Measurements from ENCODE around the gene ZNF384.

DNA sequence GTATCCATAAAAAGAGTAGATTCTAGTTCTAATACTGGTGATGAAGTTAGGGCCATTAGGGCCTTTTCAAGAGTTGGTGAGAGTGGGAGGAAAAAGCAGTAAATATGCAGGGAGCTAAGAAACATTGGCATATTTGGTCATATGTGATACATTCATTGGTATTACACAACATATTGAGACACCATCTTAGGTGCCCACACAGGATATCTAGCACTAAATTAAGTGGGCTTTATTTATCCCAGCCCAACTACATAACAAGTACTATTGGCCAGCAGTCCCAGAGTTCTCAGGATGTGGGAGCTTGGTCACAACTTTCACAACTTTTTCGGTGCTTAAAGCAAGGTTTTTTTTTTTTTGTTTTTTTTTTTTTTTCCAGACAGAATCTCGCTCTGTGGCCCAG is 24.3 kb downstream of the ZNF384 start:
- no peak for TF ChIP-seq CTCF (optimal IDR thresholded peaks at IDR 0.05 in 1 of 3, IDR thresholded peaks at IDR 0.05 in 1 of 3, conservative IDR thresholded peaks at IDR 0.05 in 1 of 3; ENCODE audit: extremely low read depth in 1 of 3, insufficient read depth in 2 of 3, low read length in 3 of 3)
- no peak for TF ChIP-seq EZH2 (IDR thresholded peaks at IDR 0.05; ENCODE audit: low read length)
